NCI-H748 (cell line): ENCODE measurements around the gene GTPBP4.

Experiments
- DNase-seq: peaks from one replicate; lab custom pipeline; 2025; ENCODE audit not compliant: unreplicated experiment; lab: John Stamatoyannopoulos, UW

Gene GTPBP4

DNA sequence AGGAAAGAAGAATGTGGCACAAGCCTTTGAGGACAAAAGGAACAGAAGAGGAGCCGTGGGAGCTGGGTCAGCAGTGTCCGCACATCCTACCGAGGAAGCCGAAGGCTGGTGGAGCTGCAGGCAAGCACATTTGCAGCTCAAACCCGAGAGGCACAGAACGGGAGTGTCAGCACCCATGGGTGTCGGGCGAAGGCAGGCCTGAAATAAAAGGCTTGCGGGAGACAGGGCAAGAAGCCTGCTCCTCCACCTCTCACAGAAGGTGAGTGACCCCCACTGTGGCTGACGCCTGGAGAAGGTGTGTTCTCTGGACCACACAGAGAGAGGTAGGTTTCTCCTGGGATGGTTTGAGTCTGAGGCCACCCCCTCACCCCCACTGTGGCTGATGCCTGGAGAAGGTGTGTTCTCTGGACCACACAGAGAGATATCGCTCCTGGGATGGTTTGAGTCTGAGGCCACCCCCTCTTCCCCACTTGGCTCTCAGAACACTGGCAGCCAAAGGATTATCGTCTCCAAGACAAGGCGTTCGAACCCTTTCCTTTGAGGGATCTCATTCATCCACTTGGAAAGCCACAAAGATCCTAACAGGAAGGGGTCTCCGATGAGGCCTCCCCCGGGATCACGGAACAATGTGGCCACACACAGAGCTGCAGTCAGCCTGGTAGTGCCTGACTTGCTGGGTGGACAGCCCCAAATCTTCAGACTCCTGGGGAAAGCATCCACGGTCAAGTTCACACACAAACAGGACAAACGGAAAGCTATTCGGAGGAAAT, 21.6 kb upstream of the GTPBP4 start:
- no peak for DNase-seq

DNA sequence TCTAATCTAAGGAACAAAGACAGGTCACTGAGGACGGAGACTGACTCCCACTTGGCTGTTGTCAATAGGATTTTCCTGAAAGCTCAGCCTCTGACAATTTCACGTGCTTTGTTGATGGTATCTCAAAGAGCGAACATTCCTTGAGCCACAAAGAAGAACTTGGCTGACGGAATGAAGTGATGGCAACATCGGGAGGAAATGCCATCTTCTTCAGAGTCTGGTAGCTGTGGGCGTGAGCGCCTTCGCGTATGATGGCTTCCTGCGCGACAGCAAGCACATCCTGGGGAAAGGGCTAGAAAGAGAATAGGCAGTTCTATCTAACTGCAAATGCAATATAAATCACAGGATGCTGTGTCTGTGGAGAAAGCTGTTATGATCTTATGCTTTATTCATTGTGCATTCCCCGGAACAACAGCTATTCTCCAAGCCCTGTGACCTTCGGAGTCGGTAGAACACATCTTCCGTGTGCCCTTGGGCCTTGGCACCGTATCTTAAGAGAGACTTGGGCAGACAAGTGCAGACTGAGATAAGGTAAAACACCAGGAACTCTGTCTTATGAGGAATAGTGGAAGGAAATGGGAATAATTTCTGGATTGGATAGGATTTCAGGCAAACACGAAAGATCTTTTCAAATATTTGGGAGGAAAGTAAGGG, 19.6 kb upstream of the GTPBP4 start:
- no peak for DNase-seq

DNA sequence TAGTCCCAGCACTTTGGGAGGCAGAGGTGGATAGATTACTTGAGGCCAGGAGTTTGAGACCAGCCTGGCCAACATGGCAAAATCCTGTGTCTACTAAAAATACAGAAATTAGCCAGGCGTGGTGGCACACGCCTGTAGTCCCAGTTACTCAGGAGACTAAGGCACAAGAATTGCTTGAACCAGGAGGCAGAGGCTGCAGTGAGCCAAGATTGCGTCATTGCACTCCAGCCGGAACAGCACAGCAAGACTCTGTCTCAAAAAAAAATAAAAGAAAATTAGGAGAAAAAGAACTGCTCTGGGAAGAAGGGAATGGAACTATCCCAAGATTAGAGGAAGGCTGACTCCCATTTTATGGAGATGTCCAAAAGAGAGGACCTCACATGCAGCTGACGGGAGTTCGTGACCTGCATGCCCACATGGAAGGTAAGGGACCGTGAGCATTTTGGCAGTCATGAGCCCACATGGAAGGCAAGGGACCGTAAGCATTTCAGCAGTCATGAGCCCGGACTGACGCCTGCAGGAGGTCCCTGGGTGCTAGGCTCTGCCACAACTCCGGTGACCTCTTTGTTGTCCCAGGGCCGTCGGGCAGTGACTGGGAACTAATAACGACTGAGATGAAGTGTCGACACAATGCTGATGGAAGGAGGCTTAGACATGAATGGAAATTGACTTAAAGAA, 18.6 kb upstream of the GTPBP4 start:
- peak; percentile 6 for DNase-seq

DNA sequence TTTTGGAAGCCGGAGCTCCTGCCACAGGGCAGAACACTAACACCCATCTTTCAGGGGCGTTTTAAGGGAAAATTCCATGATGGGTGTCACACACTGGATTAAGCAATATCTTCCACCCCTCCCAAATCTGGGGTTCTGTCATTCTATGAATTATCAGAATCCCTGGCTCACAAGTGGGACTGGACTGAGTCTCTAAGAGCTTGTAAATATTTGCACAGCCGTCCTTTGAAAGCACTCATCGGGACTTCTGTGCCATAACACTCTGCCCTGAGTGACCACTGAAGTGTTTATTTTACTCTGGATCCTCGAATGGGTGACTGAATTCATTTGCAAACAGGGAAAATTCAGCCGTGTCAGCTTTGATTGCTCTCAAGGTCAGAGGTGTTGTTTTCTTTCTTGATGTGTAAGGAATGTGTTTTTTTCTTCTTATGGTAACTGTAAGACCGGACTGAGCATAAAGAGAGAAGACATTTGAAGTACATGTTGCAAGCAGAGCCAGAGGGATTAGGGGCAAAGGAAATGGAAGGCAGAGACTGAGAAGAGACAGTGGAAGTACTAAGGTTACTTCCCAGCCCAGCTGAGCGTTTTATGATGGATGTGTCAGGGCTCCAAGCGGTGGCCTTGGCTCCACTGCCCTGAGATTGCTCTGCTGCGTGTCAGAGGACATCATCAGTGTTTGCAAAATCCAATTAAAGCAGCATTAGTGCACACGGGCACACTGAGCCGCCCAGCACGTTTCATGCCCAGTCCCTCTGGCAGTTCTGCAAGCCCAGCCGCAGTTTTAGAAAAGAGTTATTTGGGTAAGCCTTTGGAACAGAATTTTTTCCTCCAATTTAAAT, 17.7 kb upstream of the GTPBP4 start:
- DNase-seq: peak; percentile 91

DNA sequence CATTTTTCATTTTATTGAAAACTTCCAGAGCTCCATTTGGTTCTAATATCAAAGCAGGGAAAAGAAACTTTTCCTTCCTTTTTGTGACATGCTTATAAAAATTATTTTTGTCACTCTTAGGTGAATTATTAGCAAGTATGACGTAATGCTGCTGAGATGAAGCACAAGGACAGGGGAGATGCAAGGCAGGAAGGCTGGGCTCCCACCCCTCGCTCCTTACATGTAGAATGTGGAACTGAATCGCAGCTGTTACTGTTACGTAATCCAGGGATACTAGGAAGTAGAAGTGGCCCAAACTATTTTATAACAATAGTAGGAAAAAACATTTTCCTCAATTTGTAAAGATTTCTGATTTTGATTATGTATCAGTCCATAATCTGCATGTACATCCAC, 17.1 kb upstream of the GTPBP4 start:
- peak; percentile 24 for DNase-seq

DNA sequence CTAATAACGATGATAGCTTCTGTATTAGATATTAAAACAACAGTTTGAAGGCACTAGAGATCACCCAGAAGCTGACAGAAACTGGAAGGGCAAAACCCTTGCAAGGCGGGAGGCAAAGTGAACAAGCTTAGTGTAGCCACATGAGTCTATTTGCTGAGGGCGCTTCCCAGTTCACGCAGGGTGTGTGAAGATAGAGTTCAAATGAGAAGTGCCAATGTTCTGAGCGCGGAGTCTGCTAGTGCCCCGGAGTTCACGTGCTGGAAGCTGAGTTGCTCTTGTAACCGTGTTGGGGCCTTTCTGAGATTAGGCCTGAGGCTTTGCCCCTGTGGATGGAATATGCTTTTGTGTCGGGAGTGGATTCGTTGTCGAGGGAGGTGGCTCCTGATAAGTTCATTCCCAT, 16.6 kb upstream of the GTPBP4 start:
- no peak for DNase-seq

DNA sequence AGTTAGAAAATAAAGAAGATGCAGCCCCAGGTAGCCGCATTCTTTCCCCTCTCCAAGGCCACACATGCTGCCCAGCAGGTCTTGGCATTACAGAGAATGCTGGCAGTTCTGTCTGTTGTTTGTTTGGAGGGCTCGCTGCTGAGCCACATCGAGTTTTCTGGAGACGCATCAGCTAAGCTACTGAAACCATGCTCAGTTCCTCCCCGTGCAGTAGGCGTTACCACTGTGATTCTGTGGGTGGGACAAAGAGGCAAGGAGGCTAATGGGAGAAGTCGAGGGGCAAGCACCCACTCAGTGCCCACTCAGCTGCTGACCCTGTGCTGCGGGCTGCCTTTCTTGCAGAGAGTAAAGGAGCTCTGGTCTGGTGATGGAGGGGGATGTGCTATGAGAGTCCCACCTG, 15.5 kb upstream of the GTPBP4 start:
- DNase-seq: no peak

DNA sequence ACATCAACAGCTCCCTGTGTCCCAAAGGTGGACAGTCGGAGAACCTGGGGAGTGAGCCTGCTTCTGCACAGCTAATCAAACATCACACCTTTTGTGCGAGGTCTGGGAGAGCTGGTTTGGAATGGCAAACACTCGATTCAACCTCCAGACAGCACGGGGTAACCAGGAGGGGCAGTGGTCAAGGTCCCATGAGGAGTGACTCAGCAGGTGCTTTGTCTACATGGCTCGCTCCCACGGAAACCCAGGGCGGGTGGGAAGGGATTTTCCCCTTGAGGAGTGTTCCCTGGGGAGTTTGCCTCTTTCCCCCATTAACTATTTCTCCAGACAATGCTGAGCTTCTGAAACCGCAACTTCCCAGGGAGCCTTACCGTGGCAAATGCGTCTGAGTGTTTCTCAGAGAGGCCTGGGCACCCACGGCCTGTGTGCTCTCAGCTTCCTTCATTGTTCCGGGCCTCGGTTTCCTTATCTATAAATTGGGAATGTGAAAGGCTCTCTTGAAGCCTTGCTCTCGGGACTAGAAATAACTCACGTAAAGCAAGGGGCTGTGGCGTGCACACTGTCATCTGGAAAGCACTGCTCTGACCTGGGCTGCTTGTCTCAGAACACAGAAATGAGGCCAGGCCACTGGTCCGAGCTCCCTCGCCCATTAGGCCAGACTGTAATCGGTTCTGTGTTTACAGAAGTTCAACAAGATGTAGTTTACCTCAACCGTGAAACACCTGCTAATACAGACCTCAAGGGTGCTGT, 14.0 kb upstream of the GTPBP4 start:
- peak; percentile 82 for DNase-seq

DNA sequence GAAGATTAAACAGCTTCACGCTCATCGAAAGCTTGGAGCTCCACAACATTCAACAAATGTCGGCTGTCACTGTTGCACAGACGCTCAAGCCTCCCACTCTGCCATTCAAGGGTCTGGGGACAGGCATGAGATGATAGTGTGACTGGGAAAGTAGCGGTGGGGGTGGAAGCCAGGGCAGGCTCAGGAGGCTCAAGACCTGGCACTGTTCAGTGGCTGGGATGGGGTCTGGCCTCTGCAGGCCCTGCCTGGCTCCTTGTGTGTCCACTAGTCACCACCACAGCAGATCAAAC, 13.5 kb upstream of the GTPBP4 start:
- no peak for DNase-seq

DNA sequence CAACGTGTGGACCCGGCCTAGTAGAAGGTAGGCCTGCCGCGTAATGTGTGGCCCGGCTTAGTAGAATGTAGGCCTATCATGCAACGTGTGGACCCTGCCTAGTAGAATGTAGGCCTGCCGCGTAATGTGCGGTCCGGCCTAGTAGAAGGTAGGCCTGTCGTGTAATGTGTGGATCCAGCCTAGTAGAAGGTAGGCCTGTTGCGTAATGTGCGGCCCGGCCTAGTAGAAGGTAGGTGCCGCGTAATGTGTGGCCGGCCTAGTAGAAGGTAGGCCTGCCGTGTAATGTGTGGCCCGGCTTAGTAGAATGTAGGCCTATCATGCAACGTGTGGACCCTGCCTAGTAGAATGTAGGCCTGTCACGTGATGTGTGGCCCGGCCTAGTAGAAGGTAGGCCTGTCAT, 11.9 kb upstream of the GTPBP4 start:
- DNase-seq: no peak

DNA sequence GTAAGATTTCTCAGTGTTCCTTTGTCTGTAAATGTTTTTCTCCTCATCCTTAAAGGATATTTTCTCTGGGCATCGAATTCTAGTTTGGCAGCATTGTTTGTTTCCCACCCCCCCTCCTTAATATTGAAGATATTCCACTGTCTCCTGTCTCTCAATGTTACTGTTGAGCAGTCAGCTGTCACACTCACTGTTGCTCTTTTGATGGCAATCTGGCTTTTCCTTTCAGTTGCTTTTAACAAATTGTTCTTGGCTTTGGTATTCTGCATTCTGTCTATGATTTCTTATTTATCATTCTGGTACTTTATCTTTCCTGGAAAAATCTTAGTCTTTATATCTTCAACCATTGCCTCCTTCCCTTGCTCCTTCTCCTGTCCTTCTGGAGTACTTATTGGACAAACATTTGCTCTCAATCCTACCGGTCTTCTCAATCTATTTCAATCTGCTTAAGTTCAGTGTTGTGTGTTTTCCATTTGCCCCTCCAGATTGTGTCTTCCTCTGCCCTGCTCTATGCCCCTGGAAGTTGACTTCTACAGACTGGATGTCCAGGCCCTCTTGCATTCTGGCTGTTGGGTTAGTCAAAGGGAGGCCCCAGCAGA, 9.3 kb upstream of the GTPBP4 start:
- no peak for DNase-seq

DNA sequence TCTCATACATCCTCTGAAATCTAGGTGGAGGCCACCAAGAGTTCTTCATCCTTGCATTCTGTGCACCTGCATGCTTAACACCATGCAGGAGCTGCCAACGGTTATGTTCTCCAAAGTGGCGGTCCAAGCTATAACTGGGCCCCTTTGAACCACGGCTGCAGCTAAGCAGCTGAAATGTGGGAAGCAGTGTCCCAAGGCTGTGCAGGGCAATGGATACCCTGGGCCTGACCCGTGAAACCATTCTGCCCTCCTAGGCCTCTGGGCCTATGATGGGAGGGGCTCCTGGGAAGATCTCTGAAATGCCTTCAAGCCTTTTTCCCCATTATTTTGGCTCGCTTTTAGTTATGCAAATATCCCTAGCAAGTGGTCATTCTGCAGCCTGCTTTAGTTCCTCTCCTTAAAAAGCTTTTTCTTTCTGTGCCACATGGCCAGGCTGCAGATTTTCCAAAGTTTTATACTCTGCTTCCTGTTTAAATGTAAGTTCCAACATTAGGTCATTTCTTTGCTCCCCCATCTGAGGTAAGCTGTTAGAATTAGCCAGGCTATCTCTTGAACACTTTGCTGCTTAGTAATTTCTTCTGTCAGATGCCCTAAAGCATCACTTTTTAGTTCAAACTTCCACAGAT, 7.7 kb upstream of the GTPBP4 start:
- DNase-seq: no peak

DNA sequence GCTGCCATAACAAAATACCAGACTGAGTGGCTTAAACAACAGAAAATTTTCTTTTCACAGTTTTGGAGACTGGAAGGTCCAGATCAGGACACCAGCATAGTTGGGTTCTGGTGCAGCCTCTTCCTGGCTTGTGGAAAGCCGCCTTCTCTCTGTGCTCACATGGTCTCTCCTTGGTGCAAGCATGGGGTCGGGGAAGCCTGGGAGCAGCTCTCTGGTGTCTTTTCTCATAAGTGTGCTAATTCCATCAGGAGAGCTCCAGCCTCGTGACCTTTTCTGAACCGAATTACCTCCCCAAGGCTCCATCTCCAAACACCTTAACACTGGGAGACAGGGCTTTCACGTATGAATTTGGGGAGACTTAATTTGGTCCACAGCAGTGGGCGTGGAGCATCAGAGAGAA, 4.8 kb upstream of the GTPBP4 start:
- no peak for DNase-seq

DNA sequence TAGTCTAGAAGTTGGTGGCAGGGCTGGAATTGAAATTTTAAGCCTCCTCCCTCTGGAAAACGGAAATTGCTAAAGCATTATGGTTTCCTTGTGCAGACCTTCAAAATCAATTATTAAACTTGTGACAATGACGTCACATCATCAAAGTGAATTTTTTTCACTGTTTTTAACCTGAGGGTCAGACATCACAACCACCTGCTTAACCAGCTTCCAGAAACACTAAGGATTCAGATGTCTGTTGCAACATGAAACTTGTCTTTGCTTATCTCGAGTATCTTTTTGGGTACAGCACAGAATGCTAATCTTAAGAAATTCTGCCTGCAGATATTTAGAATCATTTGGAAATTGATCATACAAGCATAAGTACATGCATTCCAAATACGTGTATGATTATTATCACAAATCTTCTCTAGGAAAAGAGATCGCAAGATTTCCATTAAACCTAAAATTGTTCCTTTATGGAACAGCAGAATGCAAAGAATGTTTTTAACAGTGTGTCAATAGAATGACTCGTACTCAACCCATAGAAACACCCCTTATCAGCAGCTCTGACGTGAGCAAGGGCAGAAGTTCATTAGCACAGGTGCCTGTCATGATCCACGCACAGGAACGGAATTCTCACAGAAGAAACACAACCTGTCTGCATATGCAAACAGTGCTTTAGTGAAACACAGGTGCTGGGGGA, 4.1 kb upstream of the GTPBP4 start:
- DNase-seq: no peak

DNA sequence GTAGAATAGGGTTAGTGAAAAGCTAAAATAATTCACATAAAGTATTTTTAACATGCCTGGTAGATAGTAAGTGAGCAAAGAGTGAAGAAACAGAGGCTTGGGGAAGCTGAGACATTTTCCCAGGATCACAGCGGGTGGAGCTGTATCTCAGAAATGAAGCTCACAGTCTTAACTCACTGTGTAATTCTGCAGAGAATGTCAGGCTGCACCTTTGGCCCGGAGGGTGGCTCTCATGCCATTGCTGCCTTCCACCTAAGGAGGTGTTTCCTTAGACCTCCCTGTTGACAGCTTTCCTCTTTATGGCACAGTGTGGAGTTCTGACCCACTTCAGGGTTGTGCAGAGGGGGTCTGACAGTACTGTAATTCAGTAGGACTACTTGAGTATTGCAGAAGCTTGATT, 2.9 kb upstream of the GTPBP4 start:
- no peak for DNase-seq

DNA sequence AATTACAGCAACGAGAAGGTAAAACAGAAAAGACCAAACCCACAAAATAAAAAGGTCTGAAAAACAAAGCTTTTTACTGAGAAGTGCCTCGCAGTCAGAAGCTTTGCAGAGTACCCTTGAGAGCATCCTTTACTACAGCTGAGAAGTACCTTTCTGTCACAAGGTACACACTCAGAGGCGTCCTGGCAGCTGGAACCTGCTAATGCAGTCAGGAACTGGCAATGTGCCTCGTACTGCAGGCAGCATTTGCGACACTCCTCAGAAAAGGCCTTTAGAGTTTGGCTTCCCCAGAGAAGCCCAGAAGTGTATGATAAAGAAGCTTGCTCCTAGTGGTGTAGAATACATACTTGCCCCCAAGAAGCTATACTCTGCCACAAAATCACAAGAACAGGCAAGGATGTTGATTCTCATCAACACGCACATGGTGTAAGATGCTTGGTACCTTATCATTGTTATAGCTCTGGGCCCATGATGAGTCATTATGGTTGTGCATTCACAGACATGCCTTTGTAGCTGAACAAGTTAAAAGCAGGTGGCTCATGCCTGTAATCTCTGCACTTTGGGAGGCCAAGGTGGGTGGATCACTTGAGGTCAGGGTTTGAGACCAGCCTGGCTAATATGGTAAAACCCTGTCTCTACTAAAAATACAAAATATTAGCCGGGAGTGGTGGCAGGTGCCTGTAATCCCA, 2.0 kb upstream of the GTPBP4 start:
- no peak for DNase-seq

DNA sequence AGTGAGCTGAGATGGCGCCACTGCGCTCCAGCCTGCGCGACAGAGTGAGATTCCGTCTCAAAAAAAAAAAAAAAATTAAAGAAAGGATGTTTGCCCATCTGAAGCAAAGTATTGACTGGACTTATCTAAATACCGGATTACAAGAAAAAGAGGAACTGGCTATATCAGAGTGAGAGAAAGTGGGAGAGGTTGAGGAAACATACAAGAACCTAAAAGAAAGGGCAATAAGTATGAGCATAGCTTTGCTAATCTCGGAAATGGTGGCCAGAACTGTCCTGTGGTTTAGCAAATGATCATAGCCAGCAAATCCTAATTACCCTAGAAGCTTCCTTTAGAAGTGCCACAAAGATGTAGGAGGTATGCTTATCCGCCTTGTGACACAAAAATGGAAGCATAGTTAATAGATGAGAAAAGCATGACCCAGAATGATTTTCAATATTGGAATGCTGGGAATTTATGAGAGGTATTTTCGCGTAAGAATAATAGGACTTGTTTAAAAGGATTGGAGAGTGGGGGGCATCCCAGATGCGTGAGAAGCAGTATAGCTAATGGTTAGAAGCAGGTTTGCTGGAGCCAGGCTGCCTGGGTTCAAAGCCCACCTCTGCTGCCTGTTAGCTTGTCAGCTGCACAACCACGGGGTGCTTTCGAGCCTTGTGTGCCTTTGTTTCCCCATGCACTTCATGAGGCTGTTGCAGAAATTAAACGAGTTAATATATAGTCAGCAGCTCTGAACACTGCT, 1.2 kb upstream of the GTPBP4 start:
- no peak for DNase-seq

DNA sequence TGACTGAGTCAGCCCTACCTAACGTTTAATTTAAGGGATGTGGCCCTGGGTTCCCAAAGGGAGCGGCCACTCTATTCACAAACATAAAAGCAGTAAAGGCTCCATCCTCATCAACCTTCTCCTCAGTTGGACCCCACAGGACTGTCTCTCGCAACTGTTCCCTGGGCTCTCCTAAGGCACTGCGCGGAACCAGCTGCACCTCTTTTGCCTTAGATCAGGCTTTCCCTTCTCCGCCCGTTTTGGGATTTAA, 689 bp upstream of the GTPBP4 start:
- DNase-seq: no peak
